Breast epithelium (tissue), 4 donors: ENCODE measurements around the gene TMEM266. TPM values are rescaled to one million over a fixed set of nuclear protein-coding genes. Genes with fewer than 3 reads are reported as not detected.

Source experiments
- DNase-seq, 2 donors: peaks; one replicate each; pipeline ENCODE4 v3.0.0-alpha.2; 2019; ENCODE audit warnings: low spot score in 2 of 2
- H3K27ac ChIP-seq, 2 donors: fragments of 200-600 bp; sonication (generic) in 1 of 2; one replicate each; pipeline ENCODE4 v1.5.1; 2016 to 2019; ENCODE audit warnings: mild to moderate bottlenecking in 1 of 2
- H3K27me3 ChIP-seq, 2 donors: fragments of 200-600 bp; sonication (generic) in 1 of 2; one replicate each; pipeline versions ENCODE4 v1.5.1 to v1.6.0; 2017 to 2019; ENCODE audit warnings: control low read depth in 1 of 2, mild to moderate bottlenecking in 1 of 2
- H3K36me3 ChIP-seq: fragments of 200-600 bp; one replicate; pipeline ENCODE4 v1.5.1; 2019
- H3K4me1 ChIP-seq, 2 donors: fragments of 200-600 bp; sonication (generic); one replicate each; pipeline ENCODE4 v1.5.1; 2016 to 2019; ENCODE audit warnings: control low read depth in 1 of 2
- H3K4me3 ChIP-seq, 3 donors: fragments of 200-600 bp; sonication (generic); 1 replicate in 2 of 3; 2 replicates in 1 of 3; pipeline ENCODE4 v1.5.1; 2016 to 2019; ENCODE audit warnings: mild to moderate bottlenecking in 3 of 3, moderate library complexity in 2 of 3
- H3K9me3 ChIP-seq, 2 donors: fragments of 200-600 bp; sonication (generic) in 1 of 2; one replicate each; pipeline ENCODE4 v1.5.1; 2016 to 2019; ENCODE audit warnings: control low read depth in 1 of 2
- CTCF ChIP-seq, 3 donors: fragments of 450-650 bp; IDR thresholded peaks; one replicate each; pipeline ENCODE4 v1.5.1; 2016 to 2017; ENCODE audit warnings: antibody characterized with exemption in 3 of 3, mild to moderate bottlenecking in 3 of 3, moderate library complexity in 3 of 3
- POLR2A ChIP-seq: fragments of 450-650 bp; IDR thresholded peaks from one replicate; pipeline ENCODE4 v1.6.1; 2016; ENCODE audit warnings: antibody characterized with exemption, mild to moderate bottlenecking, moderate library complexity
- POLR2AphosphoS5 ChIP-seq, 3 donors: sonication (generic); formaldehyde crosslinking; IDR thresholded peaks; one replicate each; pipeline ENCODE4 v1.6.1; 2017; ENCODE audit warnings: antibody characterized with exemption in 3 of 3
- intact Hi-C: fragments of 100-400 bp; cut with DNase I; formaldehyde crosslinking; loops from one replicate; pipeline ENCODE4 v1.15.1; 2023; ENCODE audit warnings: low total_unique reads
- total RNA-seq, 3 donors: library from RNA; depleted of rRNA; stranded (reverse); fragments of >200 nt; gene quantifications; one replicate each; pipeline ENCODE4 v1.1.0, GENCODE V29; 2016

The TMEM266 gene
- total RNA-seq, 3 donors from 2014 or later, result 0.29 to 0.32 TPM; not detected in 1

- H3K36me3 ChIP-seq, result no peaks in the 10 kb centered on the region
- H3K27ac ChIP-seq, result no peak overlapping the region
- H3K4me1 ChIP-seq, result no peaks in the 10 kb centered on the region
- H3K4me3 ChIP-seq, result no peak overlapping the region
- no peak for DNase-seq
- intact Hi-C loops, result no loop called here
- H3K27me3 ChIP-seq, result no peaks in the 10 kb centered on the region
- no peak for TF ChIP-seq CTCF (IDR thresholded peaks at IDR 0.05)
- no peak for TF ChIP-seq POLR2AphosphoS5 (IDR thresholded peaks at IDR 0.05)
- TF ChIP-seq POLR2A, result no peak
- no peaks in the 10 kb centered on the region for H3K9me3 ChIP-seq
Measured at GRCh38 chr15:76070192-76070591, 10.4 kb downstream of the TMEM266 start.

DNA sequence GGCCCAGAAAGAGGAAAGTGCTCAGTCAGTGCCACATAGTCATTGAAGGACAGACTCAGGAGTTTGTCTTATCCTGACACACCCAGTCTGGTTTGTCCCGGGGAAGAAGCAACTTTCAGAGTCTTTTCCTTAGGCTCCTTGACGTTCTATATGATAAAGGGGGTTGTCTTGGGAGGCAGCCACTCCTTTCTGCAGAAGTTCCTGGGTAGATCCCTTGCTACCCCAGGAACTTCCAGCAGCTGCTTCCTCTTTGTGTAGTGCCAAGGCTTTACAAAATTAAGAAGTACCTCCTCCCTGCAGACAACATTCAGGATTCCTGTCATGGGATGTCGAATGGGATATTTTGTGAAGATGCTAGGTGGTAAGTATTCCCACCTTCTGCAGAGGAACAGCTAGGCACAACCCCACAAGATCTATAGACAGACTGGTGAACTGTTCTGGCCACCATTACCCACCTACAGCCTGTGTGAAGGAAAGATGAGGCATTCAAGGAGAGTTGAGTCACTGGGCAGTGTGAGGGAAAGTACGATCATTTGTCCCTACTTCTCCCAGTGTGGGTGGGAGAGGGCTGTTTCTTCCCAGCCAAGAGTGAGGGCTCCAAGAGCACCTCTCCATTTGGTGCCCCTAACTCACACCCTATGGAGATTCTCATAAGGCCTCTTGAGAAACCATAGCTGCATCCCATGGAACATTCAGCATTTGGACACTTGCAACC is 11.3 kb downstream of the TMEM266 start:
- Histone ChIP-seq H3K36me3 (no peaks in the 10 kb centered on the region), H3K4me3 (no peak overlapping the region), H3K27ac (no peak overlapping the region), H3K4me1 (no peaks in the 10 kb centered on the region), H3K9me3 (no peaks in the 10 kb centered on the region), H3K27me3 (no peaks in the 10 kb centered on the region)
- intact Hi-C loops, result no loop called here
- TF ChIP-seq CTCF (IDR thresholded peaks at IDR 0.05) (no peak), POLR2AphosphoS5 (IDR thresholded peaks at IDR 0.05) (no peak), POLR2A (no peak)
- DNase-seq, result no peak

DNA sequence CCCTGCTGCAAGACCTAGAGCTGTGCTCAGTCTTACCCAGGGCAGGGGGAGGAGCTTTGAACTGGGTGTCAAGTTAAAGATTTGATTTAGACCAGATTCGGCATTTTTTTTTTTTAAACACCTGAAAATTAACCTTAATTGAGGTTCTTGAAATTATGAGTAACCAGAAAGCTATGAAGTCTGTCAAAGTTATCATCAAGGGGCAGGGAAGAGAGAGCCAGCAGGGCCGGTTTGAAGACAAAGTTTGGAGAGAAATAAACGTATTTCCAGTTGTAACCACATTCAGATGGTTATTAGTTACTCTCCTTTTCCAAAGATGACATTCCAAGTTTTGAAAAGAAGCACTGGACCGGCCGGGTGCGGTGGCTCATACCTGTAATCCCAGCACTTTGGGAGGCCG is 12.0 kb downstream of the TMEM266 start:
- no peak for DNase-seq

DNA sequence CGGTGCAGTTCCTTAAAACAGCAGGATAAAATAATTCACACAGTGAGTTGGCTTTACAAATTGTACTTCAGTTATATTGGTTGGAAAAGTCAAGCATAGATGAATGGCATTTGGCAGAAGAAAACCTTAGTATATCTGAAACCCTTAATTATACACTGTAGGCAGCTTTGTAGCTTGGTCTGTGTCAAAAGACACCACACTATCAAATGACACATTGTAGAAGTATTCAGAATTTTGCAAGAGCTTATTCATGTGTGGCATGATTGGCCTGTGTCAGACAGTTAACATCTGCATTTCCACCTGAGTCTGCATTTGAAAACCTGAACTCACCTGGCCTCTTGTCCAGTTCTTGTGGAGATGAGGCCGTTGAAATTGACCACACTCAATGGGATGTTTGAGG is 13.8 kb downstream of the TMEM266 start:
- Histone ChIP-seq H3K27me3 (no peaks in the 10 kb centered on the region), H3K9me3 (no peaks in the 10 kb centered on the region), H3K36me3 (no peaks in the 10 kb centered on the region), H3K27ac (no peak overlapping the region), H3K4me1 (no peaks in the 10 kb centered on the region), H3K4me3 (no peak overlapping the region)
- no peak for TF ChIP-seq POLR2AphosphoS5 (IDR thresholded peaks at IDR 0.05)
- intact Hi-C loops, result no loop called here
- DNase-seq, result no peak

More for the DNA sequence above, 12.0 kb downstream of the TMEM266 start:
- Histone ChIP-seq H3K36me3 (no peaks in the 10 kb centered on the region), H3K4me1 (no peaks in the 10 kb centered on the region), H3K27ac (no peak overlapping the region), H3K27me3 (no peaks in the 10 kb centered on the region), H3K4me3 (no peak overlapping the region), H3K9me3 (no peaks in the 10 kb centered on the region)
- intact Hi-C loops, result no loop called here
- TF ChIP-seq POLR2A, result no peak
- TF ChIP-seq POLR2AphosphoS5 (IDR thresholded peaks at IDR 0.05), result no peak
- no peak for TF ChIP-seq CTCF (IDR thresholded peaks at IDR 0.05)

DNA sequence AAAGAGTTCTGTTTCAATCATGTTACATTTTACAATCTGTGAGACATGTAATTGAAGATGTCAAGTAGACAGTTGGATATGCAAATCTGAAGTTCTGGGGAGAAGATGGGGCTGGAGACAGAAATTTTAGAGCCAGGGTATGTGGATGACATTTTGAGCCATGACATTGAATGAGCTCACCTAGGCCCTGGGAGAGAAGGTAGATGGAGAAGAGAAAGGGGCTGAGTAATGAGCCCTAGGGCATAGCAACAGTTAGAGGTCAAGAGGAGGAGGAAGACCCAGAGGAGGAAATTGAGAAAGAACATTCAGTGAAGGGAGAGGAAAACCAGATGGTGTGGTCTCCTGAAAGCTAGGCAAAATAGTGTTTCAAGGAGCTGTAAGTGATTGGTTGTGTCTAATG is 15.3 kb downstream of the TMEM266 start:
- H3K9me3 ChIP-seq, result no peaks in the 10 kb centered on the region
- no peaks in the 10 kb centered on the region for H3K4me1 ChIP-seq
- no peaks in the 10 kb centered on the region for H3K36me3 ChIP-seq
- H3K27ac ChIP-seq, result no peak overlapping the region
- H3K4me3 ChIP-seq, result no peak overlapping the region
- H3K27me3 ChIP-seq, result no peaks in the 10 kb centered on the region
- DNase-seq, result no peak
- intact Hi-C loops, result no loop called here
- TF ChIP-seq POLR2A (no peak), POLR2AphosphoS5 (IDR thresholded peaks at IDR 0.05) (no peak), CTCF (IDR thresholded peaks at IDR 0.05) (no peak)
